ENCODE data around the gene NIPAL1. TPM values are rescaled to one million over a fixed set of nuclear protein-coding genes. Genes with fewer than 3 reads are reported as not detected.

The NIPAL1 gene
- total RNA-seq, 1 experiment from 2014 or later, result 7.1 TPM

- Mint-ChIP-seq H3K27ac (no peak overlapping the region), H3K4me1 (peaks cover 5% of the 10 kb centered on the region), H3K27me3 (ENCODE audit: low read depth) (peaks cover 3% of the 10 kb centered on the region; the same call in 1 of the 2 replicates), H3K9me3 (peaks cover 24% of the 10 kb centered on the region), H3K4me3 (no peak overlapping the region; the same call in 1 of the 2 replicates), H3K36me3 (peaks cover 7% of the 10 kb centered on the region)
- CTCF ChIA-PET, result no interaction called here
- DNase-seq (ENCODE audit: low spot score), result no peak
- POLR2A ChIA-PET, result interaction anchor here (0.6 kb wide), 1 partner anchor 230 kb away, joined by 5 read pairs; no protein-coding TSS in a partner anchor
- no peak for ATAC-seq
- TF ChIP-seq AFF4 (CRISPR knock-in tag; IDR thresholded peaks at IDR 0.05; ENCODE audit: borderline replicate concordance), result no peak
- no peak for TF ChIP-seq ESRRA (CRISPR knock-in tag; IDR thresholded peaks at IDR 0.05; ENCODE audit: borderline replicate concordance)
- no peak for TF ChIP-seq HMGXB4 (CRISPR knock-in tag; IDR thresholded peaks at IDR 0.05)
- TF ChIP-seq ZNF219 (CRISPR knock-in tag; IDR thresholded peaks at IDR 0.05; ENCODE audit: borderline replicate concordance), result no peak
- TF ChIP-seq ERG (CRISPR knock-in tag; IDR thresholded peaks at IDR 0.05), result no peak
- no peak for TF ChIP-seq FOXP4 (CRISPR knock-in tag; IDR thresholded peaks at IDR 0.05)
- TF ChIP-seq E2F1 (CRISPR knock-in tag; IDR thresholded peaks at IDR 0.05), result no peak
- no peak for TF ChIP-seq KAT7 (CRISPR knock-in tag; IDR thresholded peaks at IDR 0.05; ENCODE audit: borderline replicate concordance)
- no peak for TF ChIP-seq MYBL2 (CRISPR knock-in tag; IDR thresholded peaks at IDR 0.05)
Observed at GRCh38 chr4:48058617-48059530, 42.3 kb downstream of the NIPAL1 start.

GRCh38 chr4:48064349-48064748 is 47.8 kb downstream of the NIPAL1 start:
- H3K27me3 Mint-ChIP-seq (ENCODE audit: low read depth), result peaks cover 6% of the 10 kb centered on the region
- POLR2A ChIA-PET, result no interaction called here
- TF ChIP-seq ATF1 (CRISPR knock-in tag; IDR thresholded peaks at IDR 0.05) (no peak), ATF2 (CRISPR knock-in tag; IDR thresholded peaks at IDR 0.05; ENCODE audit: borderline replicate concordance, low read depth) (no peak), ZNF671 (CRISPR knock-in tag; IDR thresholded peaks at IDR 0.05) (no peak), ETV6 (CRISPR knock-in tag; IDR thresholded peaks at IDR 0.05) (no peak), ARID4B (CRISPR knock-in tag; IDR thresholded peaks at IDR 0.05; ENCODE audit: borderline replicate concordance) (no peak), TCF7 (CRISPR knock-in tag; IDR thresholded peaks at IDR 0.05; ENCODE audit: low read depth) (no peak), SMAD4 (CRISPR knock-in tag; IDR thresholded peaks at IDR 0.05) (no peak), MXD4 (CRISPR knock-in tag; IDR thresholded peaks at IDR 0.05; ENCODE audit: borderline replicate concordance) (no peak)

More at GRCh38 chr4:48064349-48064748, 47.8 kb downstream of the NIPAL1 start:
- peaks cover 2% of the 10 kb centered on the region for H3K36me3 Mint-ChIP-seq
- DNase-seq (ENCODE audit: low spot score) (no peak), ATAC-seq (no peak)
- no peaks in the 10 kb centered on the region for H3K4me1 Mint-ChIP-seq
- H3K27ac Mint-ChIP-seq, result no peak overlapping the region
- no peak overlapping the region for H3K4me3 Mint-ChIP-seq
- CTCF ChIA-PET, result interaction anchor here (0.5 kb wide), 1 partner anchor 67 kb away, joined by 3 read pairs; no protein-coding TSS in a partner anchor
- H3K9me3 Mint-ChIP-seq, result peaks cover 13% of the 10 kb centered on the region
